Stimulated activated CD4-positive, alpha-beta T cell treated with anti-CD3 and anti-CD28 coated beads, Interleukin-1b, Interleukin-23, amount 100 ng/mL, for 24 hours (primary cell): ENCODE data around the gene NEUROD4.

ENCODE experiments used
- DNase-seq, 4 experiments: peaks; one replicate each; pipeline ENCODE4 v3.0.0-alpha.2; 2020; ENCODE audit warnings: low read depth in 4 of 4, low spot score in 1 of 4

Gene NEUROD4

GRCh38 chr12:55058082-55058481 is 38.3 kb downstream of the NEUROD4 start:
- DNase-seq = no peak

- no peak for DNase-seq
Measured at GRCh38 chr12:55058776-55059175, 39.0 kb downstream of the NEUROD4 start.

GRCh38 chr12:55060470-55060869 is 40.7 kb downstream of the NEUROD4 start:
- peak in 1 of 4 experiments; percentile 30 for DNase-seq

GRCh38 chr12:55061024-55061423 is 41.2 kb downstream of the NEUROD4 start:
- no peak for DNase-seq

- DNase-seq = no peak
Measured at GRCh38 chr12:55063291-55063690, 43.5 kb downstream of the NEUROD4 start.

GRCh38 chr12:55065535-55065934 is 45.8 kb downstream of the NEUROD4 start:
- DNase-seq = no peak

- DNase-seq = no peak
Measured at GRCh38 chr12:55067701-55068100, 47.9 kb downstream of the NEUROD4 start.

- DNase-seq = no peak
Measured at GRCh38 chr12:55068416-55069010, 48.7 kb downstream of the NEUROD4 start.

GRCh38 chr12:55072083-55072482 is 52.3 kb downstream of the NEUROD4 start:
- DNase-seq = peak; percentile 45 to 62 (median 54)

GRCh38 chr12:55073043-55074022 is 53.6 kb downstream of the NEUROD4 start:
- DNase-seq = peak; percentile 54 to 72 (median 68)

- DNase-seq = no peak
Measured at GRCh38 chr12:55074806-55075205, 55.0 kb downstream of the NEUROD4 start.
